Muscle layer of duodenum (tissue), 2 donors: ENCODE data around the gene C1orf198.

Experiments used
- H3K27ac ChIP-seq: one replicate; pipeline ENCODE4 v1.7.0; 2013; ENCODE audit warnings: mild to moderate bottlenecking, low read length
- H3K27me3 ChIP-seq: one replicate; pipeline ENCODE4 v1.7.0; 2013; ENCODE audit warnings: low read depth, mild to moderate bottlenecking, control low read depth, low read length
- H3K36me3 ChIP-seq, 2 donors: one replicate each; pipeline ENCODE4 v1.7.0; 2013; ENCODE audit warnings: low read length in 2 of 2, control low read depth in 1 of 2, mild to moderate bottlenecking in 1 of 2; ENCODE audit not compliant: insufficient read depth in 2 of 2, control insufficient read depth in 1 of 2
- H3K4me1 ChIP-seq, 2 donors: one replicate each; pipeline ENCODE4 v1.7.0; 2013; ENCODE audit warnings: low read length in 2 of 2, mild to moderate bottlenecking in 2 of 2, control low read depth in 1 of 2, moderate library complexity in 1 of 2; ENCODE audit not compliant: insufficient read depth in 2 of 2, control insufficient read depth in 1 of 2
- H3K4me3 ChIP-seq, 2 donors: one replicate each; pipeline ENCODE4 v1.7.0; 2013; ENCODE audit warnings: low read length in 2 of 2, low read depth in 1 of 2, mild to moderate bottlenecking in 1 of 2
- H3K9me3 ChIP-seq, 2 donors: one replicate each; pipeline ENCODE4 v1.7.0; 2013; ENCODE audit warnings: low read length in 2 of 2, control low read depth in 1 of 2, mild to moderate bottlenecking in 1 of 2; ENCODE audit not compliant: control insufficient read depth in 1 of 2
- donor health status: healthy.

Gene C1orf198

DNA sequence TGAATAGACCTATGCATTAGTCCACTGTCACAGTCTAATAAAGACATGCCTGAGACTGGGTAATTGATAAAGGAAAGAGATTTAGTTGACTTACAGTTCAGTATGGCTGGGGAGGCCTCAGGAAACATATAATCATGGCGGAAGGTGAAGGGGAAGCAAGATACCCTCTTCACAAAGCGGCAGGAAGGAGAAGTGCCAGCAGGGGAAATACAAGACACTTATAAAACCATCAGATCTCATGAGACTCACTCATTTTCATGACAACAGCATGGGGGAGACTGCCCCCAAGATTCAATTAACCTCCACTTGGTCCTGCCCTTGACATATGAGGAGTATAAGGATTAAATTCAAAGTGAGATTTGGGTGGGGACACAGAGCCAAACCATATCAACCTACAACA is 61.8 kb downstream of the C1orf198 start:
- Histone ChIP-seq H3K4me3 (no peak overlapping the region), H3K27me3 (no peaks in the 10 kb centered on the region), H3K9me3 (no peaks in the 10 kb centered on the region), H3K27ac (no peak overlapping the region), H3K36me3 (no peaks in the 10 kb centered on the region), H3K4me1 (no peaks in the 10 kb centered on the region)

DNA sequence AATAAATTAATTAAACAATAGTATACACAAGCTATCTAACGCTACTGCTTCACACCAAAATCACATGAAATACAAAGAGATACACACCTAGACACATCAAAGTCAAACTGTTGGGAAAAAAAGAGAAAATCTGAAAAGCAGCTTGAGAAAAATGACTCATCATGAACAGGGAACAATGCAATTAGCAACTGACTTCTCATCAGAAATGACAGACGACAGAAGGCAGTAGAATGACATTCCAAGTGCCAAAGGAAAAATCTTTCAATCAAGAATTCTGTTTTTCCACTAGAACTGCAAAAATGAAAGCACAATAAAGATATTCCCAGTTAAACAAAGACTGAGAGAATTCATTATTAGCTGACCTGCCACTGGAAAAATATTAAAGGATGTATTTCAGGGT is 63.9 kb downstream of the C1orf198 start:
- no peaks in the 10 kb centered on the region for H3K9me3 ChIP-seq
- no peaks in the 10 kb centered on the region for H3K27me3 ChIP-seq
- no peak overlapping the region for H3K4me3 ChIP-seq
- no peaks in the 10 kb centered on the region for H3K36me3 ChIP-seq
- no peak overlapping the region for H3K27ac ChIP-seq
- no peaks in the 10 kb centered on the region for H3K4me1 ChIP-seq

DNA sequence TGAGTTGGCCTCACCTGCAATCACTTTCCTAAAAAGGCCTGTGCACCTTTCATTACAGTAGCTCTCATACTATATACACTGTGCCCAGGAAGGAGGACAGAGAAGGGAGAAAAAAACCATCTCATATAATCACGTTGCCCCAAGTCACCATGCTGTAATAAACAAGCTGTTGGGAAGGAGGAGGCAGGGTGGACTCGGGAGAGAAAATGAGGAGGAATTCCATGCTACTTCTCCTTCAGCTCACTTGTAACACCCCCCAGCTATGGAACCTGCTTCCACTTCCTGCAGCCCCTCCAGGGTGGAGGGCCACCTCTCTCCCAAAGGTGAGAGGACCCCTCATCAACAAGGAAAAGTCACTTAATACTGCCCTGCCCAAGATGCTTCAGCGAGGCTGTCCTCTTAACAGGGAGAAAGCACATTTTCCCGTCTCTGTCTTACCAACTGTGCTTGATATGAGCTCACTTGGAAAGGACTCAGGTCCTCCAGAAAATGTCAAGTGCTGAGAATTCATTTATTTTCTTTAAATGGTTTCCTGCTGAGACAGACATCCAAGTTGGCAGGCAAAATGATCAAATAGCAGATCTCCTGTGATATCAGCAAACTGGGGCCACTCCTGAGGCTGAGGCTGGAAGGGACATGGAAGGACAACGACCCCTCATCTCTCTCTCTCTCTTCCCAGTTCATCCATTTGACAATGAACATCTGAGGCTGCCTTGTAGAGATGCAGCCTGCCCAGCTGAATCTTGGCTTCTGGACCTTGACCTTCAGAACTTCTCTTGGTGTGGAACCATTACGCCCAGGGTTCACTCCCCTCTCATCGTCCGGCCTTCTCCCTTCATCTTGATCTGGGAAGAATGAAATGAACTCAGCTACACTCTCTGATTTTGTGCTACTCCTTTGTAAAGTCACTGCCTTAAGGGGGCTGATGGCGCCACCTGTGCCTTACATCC is 67.2 kb downstream of the C1orf198 start:
- Histone ChIP-seq H3K9me3 (no peaks in the 10 kb centered on the region), H3K4me3 (no peak overlapping the region), H3K27ac (no peak overlapping the region)

DNA sequence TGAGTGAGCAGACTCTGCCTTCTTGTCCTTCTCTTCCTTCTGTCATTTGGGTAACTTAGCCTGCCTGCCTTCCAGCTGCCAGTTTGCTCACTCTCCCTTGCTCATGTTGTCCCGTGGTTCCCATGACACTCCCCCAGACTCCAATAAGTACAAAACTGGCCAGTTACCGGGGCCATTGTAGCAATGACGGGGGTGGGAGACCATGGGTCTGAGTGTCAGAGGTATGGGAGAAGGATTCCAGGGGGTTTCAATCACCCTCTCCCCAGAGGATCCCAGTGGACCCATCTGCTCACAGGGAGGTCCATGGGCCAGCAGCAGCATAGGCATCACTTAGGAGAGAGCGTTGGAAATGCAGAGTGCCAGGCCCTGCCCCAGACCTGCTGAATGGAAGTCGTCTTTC is 69.8 kb downstream of the C1orf198 start:
- no peak overlapping the region for H3K4me3 ChIP-seq
- no peak overlapping the region for H3K27ac ChIP-seq

More for the DNA sequence above, 67.2 kb downstream of the C1orf198 start:
- no peaks in the 10 kb centered on the region for H3K27me3 ChIP-seq
- H3K4me1 ChIP-seq: peaks cover 0 to 3% of the 10 kb centered on the region in 2 donors
- H3K36me3 ChIP-seq: no peaks in the 10 kb centered on the region

DNA sequence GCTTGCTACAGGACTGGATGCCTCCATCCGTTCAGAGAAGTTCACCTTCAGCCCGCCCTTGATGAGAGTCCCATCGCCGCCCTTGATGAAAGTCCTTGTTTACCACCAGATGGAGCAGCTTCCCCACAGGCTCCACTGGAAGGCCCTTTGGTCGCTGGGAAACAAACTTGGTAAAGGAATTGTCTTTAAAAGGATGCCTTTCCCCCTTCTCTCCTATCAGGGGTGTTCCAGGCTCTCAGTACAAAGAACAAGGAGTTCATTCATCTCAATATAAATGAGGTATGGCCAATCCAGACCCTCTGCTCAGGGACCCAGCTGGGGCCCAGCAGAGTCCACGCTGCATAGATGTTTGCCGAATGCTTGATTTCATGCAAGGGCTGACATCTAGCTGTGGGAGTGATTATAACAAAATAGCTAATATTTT is 70.4 kb downstream of the C1orf198 start:
- Histone ChIP-seq H3K27ac (no peak overlapping the region), H3K9me3 (no peaks in the 10 kb centered on the region), H3K27me3 (no peaks in the 10 kb centered on the region), H3K36me3 (no peaks in the 10 kb centered on the region), H3K4me1 (peaks cover 0 to 3% of the 10 kb centered on the region in 2 donors), H3K4me3 (no peak overlapping the region)

More for the DNA sequence above, 69.8 kb downstream of the C1orf198 start:
- Histone ChIP-seq H3K27me3 (no peaks in the 10 kb centered on the region), H3K9me3 (no peaks in the 10 kb centered on the region), H3K4me1 (peaks cover 0 to 3% of the 10 kb centered on the region in 2 donors), H3K36me3 (no peaks in the 10 kb centered on the region)

DNA sequence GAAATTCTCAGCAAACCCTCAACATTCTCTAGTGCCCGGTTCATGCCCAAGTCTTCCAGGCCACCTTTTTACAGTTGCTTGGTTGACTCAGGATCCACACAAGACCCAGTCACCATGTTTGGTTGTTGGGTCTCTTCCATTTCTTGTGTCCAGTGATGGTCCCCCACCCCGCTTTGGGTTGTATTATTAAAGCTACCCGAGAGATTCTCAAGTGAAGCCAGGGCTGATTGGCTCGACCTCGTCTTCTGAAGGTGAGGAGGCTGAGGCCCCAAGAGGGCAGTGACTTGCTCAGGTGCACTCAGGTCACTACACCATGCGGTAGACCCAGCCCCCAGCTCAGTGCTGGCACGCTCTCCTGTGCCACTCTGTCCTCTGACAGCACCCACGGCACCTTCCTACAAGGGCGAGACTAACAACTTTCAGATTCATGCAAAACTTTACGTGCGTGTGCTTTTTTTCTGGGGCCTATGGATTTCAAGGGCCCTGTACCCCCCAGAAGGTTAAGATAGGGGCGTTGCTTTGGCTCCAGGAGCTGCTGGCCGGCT is 70.9 kb downstream of the C1orf198 start:
- Histone ChIP-seq H3K9me3 (no peaks in the 10 kb centered on the region), H3K36me3 (no peaks in the 10 kb centered on the region), H3K27me3 (no peaks in the 10 kb centered on the region), H3K27ac (no peak overlapping the region), H3K4me1 (peaks cover 0 to 3% of the 10 kb centered on the region in 2 donors), H3K4me3 (no peak overlapping the region)

DNA sequence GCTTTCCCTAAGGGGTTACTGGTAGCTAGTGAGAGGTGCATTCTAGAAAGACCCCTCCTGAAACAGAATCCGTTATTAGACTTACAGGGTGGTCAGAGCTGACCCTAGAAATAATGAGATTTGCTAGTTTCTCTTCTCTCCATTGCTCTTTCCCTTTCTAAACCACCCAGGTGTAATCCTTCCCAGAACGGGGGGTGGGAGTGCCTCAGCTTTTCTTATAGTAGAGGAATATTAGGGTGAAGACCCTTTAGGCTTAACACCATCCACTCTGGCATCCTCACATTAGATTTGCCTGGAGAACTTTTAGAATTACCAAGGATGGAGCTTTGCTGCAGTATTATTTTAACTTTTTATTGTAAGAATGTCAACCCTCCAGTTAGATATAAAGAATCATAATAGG is 71.7 kb downstream of the C1orf198 start:
- H3K36me3 ChIP-seq: no peaks in the 10 kb centered on the region
- H3K4me1 ChIP-seq: peaks cover 0 to 3% of the 10 kb centered on the region in 2 donors
- H3K27ac ChIP-seq: no peak overlapping the region
- H3K9me3 ChIP-seq: no peaks in the 10 kb centered on the region
- H3K27me3 ChIP-seq: no peaks in the 10 kb centered on the region
- no peak overlapping the region for H3K4me3 ChIP-seq

DNA sequence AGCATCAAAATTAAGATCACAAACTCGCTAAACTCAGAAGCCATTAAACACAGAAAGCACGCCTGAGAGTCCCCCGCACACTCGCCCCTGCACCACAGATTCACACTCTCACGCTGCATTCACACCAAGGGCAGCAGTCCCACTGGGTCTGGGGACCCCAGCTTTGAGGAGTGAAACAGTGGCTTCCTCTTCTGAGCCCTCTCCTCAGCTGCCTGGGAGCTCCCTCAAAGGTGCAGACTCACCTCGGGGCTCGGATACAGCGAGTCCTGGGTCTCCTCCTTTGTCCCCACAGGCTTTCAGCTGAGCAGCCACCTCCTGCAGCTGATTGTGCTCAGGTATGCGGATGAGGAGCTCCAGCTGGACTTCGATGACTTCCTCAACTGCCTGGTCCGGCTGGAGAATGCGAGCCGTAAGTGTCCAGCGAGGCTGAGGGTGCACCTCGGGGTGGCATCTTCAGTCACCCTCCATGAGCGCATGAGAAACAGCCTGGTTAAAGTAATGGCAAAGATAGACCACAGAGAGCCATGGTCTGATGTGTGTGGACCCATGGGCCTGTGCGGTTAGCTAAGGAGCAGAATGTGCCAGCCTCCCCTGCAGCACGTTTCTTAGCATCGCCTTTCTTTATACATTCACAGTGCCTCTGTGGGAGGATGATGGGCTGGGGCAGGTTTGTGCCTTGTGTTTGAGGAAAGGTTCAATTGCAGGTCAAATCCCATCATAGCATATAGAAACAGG is 73.3 kb downstream of the C1orf198 start:
- H3K4me1 ChIP-seq: peaks cover 0 to 3% of the 10 kb centered on the region in 2 donors

DNA sequence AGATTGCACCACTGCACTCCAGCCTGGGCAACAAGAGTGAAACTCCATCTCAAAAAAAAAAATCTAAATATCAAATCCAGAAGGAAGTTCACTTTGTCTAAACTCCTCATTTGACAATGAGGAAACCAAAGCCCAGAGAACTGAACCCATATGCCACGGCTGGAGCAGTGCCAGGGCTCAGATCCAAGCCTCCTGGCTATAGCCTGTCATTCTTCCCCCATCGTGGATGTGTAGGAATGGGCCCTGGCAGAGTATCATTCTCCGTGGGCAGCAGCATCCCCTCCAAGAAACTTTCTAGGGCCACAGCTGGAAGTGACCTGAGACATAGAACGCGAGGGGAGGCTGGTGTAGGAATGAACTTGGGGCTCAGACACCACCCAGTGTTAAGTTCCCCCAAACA is 73.9 kb downstream of the C1orf198 start:
- no peak overlapping the region for H3K27ac ChIP-seq
- no peak overlapping the region for H3K4me3 ChIP-seq
- H3K27me3 ChIP-seq: no peaks in the 10 kb centered on the region
- peaks cover 0 to 3% of the 10 kb centered on the region in 2 donors for H3K4me1 ChIP-seq
- H3K36me3 ChIP-seq: no peaks in the 10 kb centered on the region
- no peaks in the 10 kb centered on the region for H3K9me3 ChIP-seq

More for the DNA sequence above, 73.3 kb downstream of the C1orf198 start:
- H3K27ac ChIP-seq: no peak overlapping the region
- H3K9me3 ChIP-seq: no peaks in the 10 kb centered on the region
- no peaks in the 10 kb centered on the region for H3K27me3 ChIP-seq
- H3K4me3 ChIP-seq: no peak overlapping the region
- H3K36me3 ChIP-seq: no peaks in the 10 kb centered on the region

DNA sequence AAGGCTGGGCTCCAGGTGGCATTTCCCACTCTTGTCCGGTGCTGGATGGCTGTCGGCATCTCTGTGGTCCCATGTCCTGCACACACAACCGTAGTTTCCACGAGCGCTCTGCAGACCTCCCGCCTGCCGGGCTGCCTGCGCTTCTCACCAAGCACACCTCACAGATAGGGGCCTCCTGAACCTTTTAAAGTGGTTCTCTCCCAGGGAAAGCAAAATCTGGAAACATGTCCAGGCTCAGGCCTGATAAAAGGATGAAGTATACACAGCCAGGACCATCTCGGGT is 74.9 kb downstream of the C1orf198 start:
- Histone ChIP-seq H3K36me3 (no peaks in the 10 kb centered on the region), H3K27ac (no peak overlapping the region), H3K4me1 (peaks cover 0 to 3% of the 10 kb centered on the region in 2 donors), H3K9me3 (no peaks in the 10 kb centered on the region), H3K27me3 (no peaks in the 10 kb centered on the region), H3K4me3 (no peak overlapping the region)

DNA sequence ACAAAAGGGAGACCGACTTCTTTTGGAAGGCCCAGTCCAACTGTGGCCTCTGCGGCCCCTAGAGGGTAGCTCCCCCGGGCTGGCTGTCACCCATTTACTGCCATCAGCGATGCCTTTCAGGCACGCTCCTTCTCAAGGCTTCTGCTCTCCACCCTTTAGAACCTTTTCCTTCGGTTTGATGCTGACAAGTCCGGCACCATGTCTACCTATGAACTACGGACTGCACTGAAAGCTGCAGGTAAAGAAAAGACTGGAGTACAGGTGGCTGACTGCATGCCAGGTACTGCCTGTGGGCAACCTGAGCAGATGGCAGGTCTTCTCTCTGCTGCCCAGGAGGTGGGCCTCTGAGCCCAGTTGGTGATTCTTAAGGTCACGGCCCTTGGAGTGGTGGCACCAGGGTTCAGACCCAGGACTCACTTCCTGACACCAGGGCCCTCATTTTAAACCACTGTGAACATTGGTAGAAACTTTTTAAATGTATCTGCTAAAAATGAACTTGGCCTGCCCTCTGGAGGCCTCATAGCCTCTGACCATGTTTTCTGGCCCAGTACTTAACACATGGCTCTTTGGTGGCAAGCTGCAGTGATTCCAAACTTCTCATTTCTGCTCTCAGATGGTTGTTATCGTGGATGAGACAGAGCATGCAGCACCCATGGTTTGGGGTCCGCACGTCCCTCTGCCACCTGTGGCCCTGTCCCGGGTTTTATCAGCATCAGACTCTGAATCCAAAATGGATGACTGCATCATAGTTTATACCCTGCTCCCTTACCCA is 75.4 kb downstream of the C1orf198 start:
- Histone ChIP-seq H3K9me3 (no peaks in the 10 kb centered on the region), H3K4me1 (no peaks in the 10 kb centered on the region), H3K36me3 (no peaks in the 10 kb centered on the region), H3K27ac (no peak overlapping the region), H3K27me3 (no peaks in the 10 kb centered on the region), H3K4me3 (no peak overlapping the region)
